IPS DF 4.7 (cell line): Measurements from ENCODE around the gene SULT1B1.

Experiments
- DNase-seq: peaks from one replicate; pipeline ENCODE4 v3.0.0-alpha.2; 2013; ENCODE audit warnings: low spot score; ENCODE audit errors: extremely low read depth

The SULT1B1 gene

GRCh38 chr4:69750346-69750745 lies 10.1 kb downstream of the SULT1B1 start:
- DNase-seq, result no peak

GRCh38 chr4:69749771-69750170 lies 10.6 kb downstream of the SULT1B1 start:
- no peak for DNase-seq

- no peak for DNase-seq
Measured at GRCh38 chr4:69748173-69748572, 12.2 kb downstream of the SULT1B1 start.

GRCh38 chr4:69744157-69744478 lies 16.3 kb downstream of the SULT1B1 start:
- DNase-seq, result no peak

GRCh38 chr4:69743476-69744156 lies 16.8 kb downstream of the SULT1B1 start:
- no peak for DNase-seq

- no peak for DNase-seq
Measured at GRCh38 chr4:69742596-69742995, 17.8 kb downstream of the SULT1B1 start.

- no peak for DNase-seq
Measured at GRCh38 chr4:69738872-69739271, 21.5 kb downstream of the SULT1B1 start.

GRCh38 chr4:69735119-69735518 lies 25.3 kb downstream of the SULT1B1 start:
- no peak for DNase-seq

- DNase-seq, result no peak
Measured at GRCh38 chr4:69731847-69732246, 28.6 kb downstream of the SULT1B1 start.

- DNase-seq, result no peak
Measured at GRCh38 chr4:69731241-69731640, 29.2 kb downstream of the SULT1B1 start.

GRCh38 chr4:69730002-69730401 lies 30.4 kb downstream of the SULT1B1 start:
- DNase-seq, result no peak

- DNase-seq, result no peak
Measured at GRCh38 chr4:69727926-69728325, 32.5 kb downstream of the SULT1B1 start.

- DNase-seq, result no peak
Measured at GRCh38 chr4:69727426-69727825, 33.0 kb downstream of the SULT1B1 start.

- DNase-seq, result no peak
Measured at GRCh38 chr4:69726971-69727370, 33.4 kb downstream of the SULT1B1 start.

GRCh38 chr4:69718396-69719271 lies 41.8 kb downstream of the SULT1B1 start:
- no peak for DNase-seq

- DNase-seq, result no peak
Measured at GRCh38 chr4:69717778-69718177, 42.6 kb downstream of the SULT1B1 start.

- no peak for DNase-seq
Measured at GRCh38 chr4:69716654-69717053, 43.8 kb downstream of the SULT1B1 start.

GRCh38 chr4:69714086-69714485 lies 46.3 kb downstream of the SULT1B1 start:
- DNase-seq, result no peak

GRCh38 chr4:69713593-69713992 lies 46.8 kb downstream of the SULT1B1 start:
- DNase-seq, result no peak

GRCh38 chr4:69710580-69710979 lies 49.8 kb downstream of the SULT1B1 start:
- no peak for DNase-seq

- DNase-seq, result no peak
Measured at GRCh38 chr4:69708211-69708610, 52.2 kb downstream of the SULT1B1 start.

- no peak for DNase-seq
Measured at GRCh38 chr4:69707807-69708206, 52.6 kb downstream of the SULT1B1 start.

- no peak for DNase-seq
Measured at GRCh38 chr4:69702201-69702600, 58.2 kb downstream of the SULT1B1 start.
